ENCODE results near the gene TSC22D2. TPM values are rescaled to one million over a fixed set of nuclear protein-coding genes. Genes with fewer than 3 reads are reported as not detected.

TSC22D2 gene
- total RNA-seq, 4 donors from 2014 or later: 12.5 to 15.9 (median 14.6) TPM

DNA sequence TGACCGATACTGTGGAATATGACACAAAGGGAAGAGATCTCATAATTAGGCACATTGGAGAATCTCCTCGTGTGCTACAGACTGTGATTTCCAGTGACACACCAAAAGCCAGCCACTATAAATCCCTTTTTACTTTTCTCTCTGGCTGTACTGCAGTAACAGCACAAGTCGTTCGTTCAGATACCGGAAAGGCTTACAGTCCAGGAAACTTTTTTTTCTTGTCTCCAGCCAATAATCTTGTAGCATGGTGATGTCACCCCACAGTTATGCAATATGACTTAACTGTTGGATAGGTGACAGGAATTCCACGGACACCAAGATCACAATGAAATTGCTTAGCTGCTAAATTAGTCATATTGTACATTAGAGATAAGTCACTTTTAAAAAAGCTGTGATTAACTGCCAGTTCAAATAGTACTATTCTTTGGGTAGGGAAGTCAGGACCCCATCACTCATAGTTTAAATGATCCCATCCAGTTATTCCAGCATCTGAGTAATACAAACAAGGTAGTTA is 36.3 kb upstream of the TSC22D2 start:
- no peaks in the 10 kb centered on the region for H3K27me3 ChIP-seq
- no peaks in the 10 kb centered on the region for H3K9me3 ChIP-seq
- peak overlapping the region; percentile 26 to 88 (median 80) for H3K27ac ChIP-seq
- peak overlapping the region in 2 of 4 donors; percentile 22 to 39 for H3K4me3 ChIP-seq
- 16% methylated on average over 6 of the region's 6 CpGs for WGBS, 2 donors
- peak in 1 of 2 donors; percentile 84 for DNase-seq (ENCODE audit: low spot score in 2 of 2)
- TF ChIP-seq EP300 (IDR thresholded peaks at IDR 0.05): peak; percentile 30 to 91
- peak in 1 of 2 donors; percentile 30 for TF ChIP-seq POLR2A (IDR thresholded peaks at IDR 0.05)
- TF ChIP-seq, protein P1, sequence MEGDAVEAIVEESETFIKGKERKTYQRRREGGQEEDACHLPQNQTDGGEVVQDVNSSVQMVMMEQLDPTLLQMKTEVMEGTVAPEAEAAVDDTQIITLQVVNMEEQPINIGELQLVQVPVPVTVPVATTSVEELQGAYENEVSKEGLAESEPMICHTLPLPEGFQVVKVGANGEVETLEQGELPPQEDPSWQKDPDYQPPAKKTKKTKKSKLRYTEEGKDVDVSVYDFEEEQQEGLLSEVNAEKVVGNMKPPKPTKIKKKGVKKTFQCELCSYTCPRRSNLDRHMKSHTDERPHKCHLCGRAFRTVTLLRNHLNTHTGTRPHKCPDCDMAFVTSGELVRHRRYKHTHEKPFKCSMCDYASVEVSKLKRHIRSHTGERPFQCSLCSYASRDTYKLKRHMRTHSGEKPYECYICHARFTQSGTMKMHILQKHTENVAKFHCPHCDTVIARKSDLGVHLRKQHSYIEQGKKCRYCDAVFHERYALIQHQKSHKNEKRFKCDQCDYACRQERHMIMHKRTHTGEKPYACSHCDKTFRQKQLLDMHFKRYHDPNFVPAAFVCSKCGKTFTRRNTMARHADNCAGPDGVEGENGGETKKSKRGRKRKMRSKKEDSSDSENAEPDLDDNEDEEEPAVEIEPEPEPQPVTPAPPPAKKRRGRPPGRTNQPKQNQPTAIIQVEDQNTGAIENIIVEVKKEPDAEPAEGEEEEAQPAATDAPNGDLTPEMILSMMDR (IDR thresholded peaks at IDR 0.05): no peak
- peaks cover 0 to 48% (median 14%) of the 10 kb centered on the region in 4 donors for H3K4me1 ChIP-seq
- H3K36me3 ChIP-seq: no peaks in the 10 kb centered on the region

DNA sequence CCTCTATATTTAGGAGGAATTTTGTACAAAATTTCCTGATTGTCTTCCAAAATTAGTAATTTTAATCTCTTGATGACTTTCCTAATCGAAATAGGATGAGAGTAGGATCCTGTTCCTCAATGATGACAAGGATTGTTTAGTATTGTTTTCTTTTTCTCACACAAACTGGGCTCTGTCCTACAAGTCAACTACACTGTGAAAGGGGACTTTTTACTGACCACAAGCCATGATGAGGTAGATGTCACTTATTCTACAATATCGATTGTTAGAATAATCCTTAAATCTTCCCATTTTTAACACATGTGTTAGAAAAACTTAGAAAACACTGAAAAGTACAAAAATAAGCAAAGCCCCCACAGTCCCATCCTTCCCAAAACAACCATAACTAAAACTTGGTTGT is 35.8 kb upstream of the TSC22D2 start:
- peak overlapping the region in 3 of 4 donors; percentile 26 to 88 (median 87) for H3K27ac ChIP-seq
- H3K4me3 ChIP-seq: no peak overlapping the region
- no peaks in the 10 kb centered on the region for H3K27me3 ChIP-seq
- WGBS, 2 donors: 35 to 50% methylated on average over 2 of the region's 2 CpGs
- no peaks in the 10 kb centered on the region for H3K9me3 ChIP-seq
- H3K36me3 ChIP-seq: no peaks in the 10 kb centered on the region
- DNase-seq (ENCODE audit: low spot score in 2 of 2): no peak
- no peak for TF ChIP-seq EP300 (IDR thresholded peaks at IDR 0.05)
- peaks cover 0 to 48% (median 14%) of the 10 kb centered on the region in 4 donors for H3K4me1 ChIP-seq

DNA sequence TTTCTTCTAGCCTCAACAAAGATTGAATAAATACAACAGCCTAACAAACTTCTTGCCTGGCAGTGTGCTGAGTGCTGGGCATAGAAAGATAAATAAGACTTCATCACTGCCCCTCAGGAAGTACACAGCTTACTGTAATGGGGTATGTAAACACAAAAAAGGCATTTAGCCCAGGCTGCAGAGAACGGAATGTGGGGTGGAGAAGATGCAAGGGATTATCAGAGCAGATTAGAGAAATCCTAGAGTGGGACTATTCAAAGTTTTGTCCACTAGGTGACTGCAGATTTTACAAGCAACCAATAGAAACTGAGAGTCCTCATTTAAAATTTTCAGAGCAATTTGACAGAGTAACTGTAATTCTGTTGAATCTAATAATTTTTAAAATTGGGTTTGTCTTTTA is 35.4 kb upstream of the TSC22D2 start:
- Histone ChIP-seq H3K27ac (peak overlapping the region in 2 of 4 donors; percentile 87 to 88), H3K9me3 (no peaks in the 10 kb centered on the region), H3K36me3 (no peaks in the 10 kb centered on the region), H3K27me3 (no peaks in the 10 kb centered on the region), H3K4me1 (peaks cover 0 to 48% (median 14%) of the 10 kb centered on the region in 4 donors), H3K4me3 (no peak overlapping the region)
- no peak for DNase-seq (ENCODE audit: low spot score in 2 of 2)
- WGBS, 2 donors: 48 to 51% methylated on average over 1 of the region's 1 CpG
- TF ChIP-seq EP300 (IDR thresholded peaks at IDR 0.05): no peak
- no peak for TF ChIP-seq POLR2A (IDR thresholded peaks at IDR 0.05)

DNA sequence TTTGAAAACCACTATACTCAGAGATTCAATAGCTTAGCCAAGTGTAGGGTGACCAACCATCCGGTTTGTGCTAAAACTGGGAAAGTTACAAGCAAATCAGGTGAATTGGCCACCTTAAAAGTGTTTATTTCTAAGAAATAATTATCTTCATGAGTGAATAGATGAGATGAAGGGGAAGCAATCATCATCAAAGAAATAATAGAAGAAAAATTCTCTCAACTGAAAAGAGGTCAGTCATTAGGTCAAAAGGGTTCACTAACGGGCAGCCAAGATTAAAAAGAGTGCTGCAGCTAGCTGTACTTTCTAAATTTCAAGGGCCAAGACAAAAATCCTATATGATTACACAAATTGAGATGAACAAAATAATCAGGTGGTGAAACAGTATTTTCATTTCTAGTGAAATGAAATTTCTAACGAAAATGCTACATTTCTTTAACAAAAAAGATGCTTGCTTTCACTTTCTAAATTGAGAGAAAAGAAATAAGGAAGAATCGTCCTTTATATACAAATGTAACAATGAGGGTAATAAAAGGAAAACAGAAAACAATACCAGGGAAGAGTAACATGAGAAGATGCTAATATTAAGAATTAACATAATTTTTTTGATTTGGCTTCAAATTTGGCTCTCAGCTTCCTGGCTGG is 34.7 kb upstream of the TSC22D2 start:
- Histone ChIP-seq H3K4me1 (peaks cover 0 to 48% (median 14%) of the 10 kb centered on the region in 4 donors), H3K27me3 (no peaks in the 10 kb centered on the region), H3K9me3 (no peaks in the 10 kb centered on the region), H3K36me3 (no peaks in the 10 kb centered on the region), H3K27ac (peak overlapping the region in 1 of 4 donors; percentile 37), H3K4me3 (no peak overlapping the region)
- TF ChIP-seq, protein P1 (IDR thresholded peaks at IDR 0.05): no peak
- TF ChIP-seq EP300 (IDR thresholded peaks at IDR 0.05): no peak
- no peak for TF ChIP-seq POLR2A (IDR thresholded peaks at IDR 0.05)
- WGBS, 2 donors: 75 to 76% methylated on average over 4 of the region's 4 CpGs
- DNase-seq (ENCODE audit: low spot score in 2 of 2): no peak

DNA sequence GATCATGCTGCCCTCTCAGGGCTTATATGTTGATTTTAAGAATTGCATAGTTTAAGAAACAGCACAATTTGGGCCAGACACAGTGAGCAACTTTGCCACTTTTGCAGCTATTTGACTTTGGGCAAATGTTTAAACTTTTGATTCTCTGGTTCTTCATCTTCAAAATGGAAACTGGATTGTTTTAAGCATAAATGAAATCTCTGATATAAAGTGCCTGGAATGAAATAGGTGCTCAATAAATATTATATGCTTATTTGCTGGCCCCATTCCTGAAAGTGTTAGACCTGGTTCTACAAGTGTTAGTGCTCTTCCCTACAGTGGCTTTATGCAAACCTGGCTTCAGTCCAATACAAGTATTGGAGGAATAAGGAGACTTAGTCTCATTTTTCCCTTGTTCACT is 33.1 kb upstream of the TSC22D2 start:
- Histone ChIP-seq H3K36me3 (no peaks in the 10 kb centered on the region), H3K27ac (peak overlapping the region in 1 of 4 donors; percentile 74), H3K9me3 (no peaks in the 10 kb centered on the region), H3K27me3 (no peaks in the 10 kb centered on the region), H3K4me1 (peaks cover 0 to 41% (median 14%) of the 10 kb centered on the region in 4 donors), H3K4me3 (no peak overlapping the region)
- TF ChIP-seq POLR2A (IDR thresholded peaks at IDR 0.05) (no peak), EP300 (IDR thresholded peaks at IDR 0.05) (no peak)
- TF ChIP-seq, protein P1 (IDR thresholded peaks at IDR 0.05): no peak
- DNase-seq (ENCODE audit: low spot score in 2 of 2): no peak

All from tibial nerve (tissue), 4 donors.